ENCODE data around the gene TMEM190.

DNA sequence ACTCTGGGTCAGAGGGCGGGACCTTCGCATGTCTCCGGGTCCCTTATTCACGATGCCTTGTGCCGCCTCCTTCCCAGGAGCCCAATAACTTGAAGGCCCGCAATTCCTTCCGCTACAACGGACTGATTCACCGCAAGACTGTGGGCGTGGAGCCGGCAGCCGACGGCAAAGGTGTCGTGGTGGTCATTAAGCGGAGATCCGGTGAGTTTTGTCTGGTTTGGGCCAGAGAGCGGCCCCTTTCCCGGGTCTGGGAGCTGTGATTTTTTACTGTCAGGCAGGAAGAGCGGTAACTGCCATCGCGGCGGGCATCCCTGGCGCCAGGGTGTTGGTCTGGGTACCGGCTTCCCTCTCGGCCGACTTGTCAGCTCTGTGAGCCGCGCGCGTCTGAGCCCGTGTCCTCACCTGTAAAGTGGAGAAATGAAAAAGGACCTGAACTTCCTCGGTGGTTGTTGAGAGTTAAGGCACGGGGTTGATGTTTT lies 9.9 kb downstream of the TMEM190 start:
- no peak for TF ChIP-seq POLR2A (IDR thresholded peaks at IDR 0.05; ENCODE audit: extremely low read depth, insufficient read length)
- TF ChIP-seq, protein P1, sequence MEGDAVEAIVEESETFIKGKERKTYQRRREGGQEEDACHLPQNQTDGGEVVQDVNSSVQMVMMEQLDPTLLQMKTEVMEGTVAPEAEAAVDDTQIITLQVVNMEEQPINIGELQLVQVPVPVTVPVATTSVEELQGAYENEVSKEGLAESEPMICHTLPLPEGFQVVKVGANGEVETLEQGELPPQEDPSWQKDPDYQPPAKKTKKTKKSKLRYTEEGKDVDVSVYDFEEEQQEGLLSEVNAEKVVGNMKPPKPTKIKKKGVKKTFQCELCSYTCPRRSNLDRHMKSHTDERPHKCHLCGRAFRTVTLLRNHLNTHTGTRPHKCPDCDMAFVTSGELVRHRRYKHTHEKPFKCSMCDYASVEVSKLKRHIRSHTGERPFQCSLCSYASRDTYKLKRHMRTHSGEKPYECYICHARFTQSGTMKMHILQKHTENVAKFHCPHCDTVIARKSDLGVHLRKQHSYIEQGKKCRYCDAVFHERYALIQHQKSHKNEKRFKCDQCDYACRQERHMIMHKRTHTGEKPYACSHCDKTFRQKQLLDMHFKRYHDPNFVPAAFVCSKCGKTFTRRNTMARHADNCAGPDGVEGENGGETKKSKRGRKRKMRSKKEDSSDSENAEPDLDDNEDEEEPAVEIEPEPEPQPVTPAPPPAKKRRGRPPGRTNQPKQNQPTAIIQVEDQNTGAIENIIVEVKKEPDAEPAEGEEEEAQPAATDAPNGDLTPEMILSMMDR (IDR thresholded peaks at IDR 0.05; ENCODE audit: low read depth, low read length), result no peak
- TF ChIP-seq MYC (IDR thresholded peaks at IDR 0.05; ENCODE audit: low read depth, low read length), result no peak
